Measurements from ENCODE around the gene CAVIN4. TPM values are rescaled to one million over a fixed set of nuclear protein-coding genes. Genes with fewer than 3 reads are reported as not detected.

Gene CAVIN4
- total and polyA plus RNA-seq, 2 donors (not counting 3 experiments of a cell fraction or from before 2014, with no cell fraction given) = 0.61 to 3.1 TPM

DNA sequence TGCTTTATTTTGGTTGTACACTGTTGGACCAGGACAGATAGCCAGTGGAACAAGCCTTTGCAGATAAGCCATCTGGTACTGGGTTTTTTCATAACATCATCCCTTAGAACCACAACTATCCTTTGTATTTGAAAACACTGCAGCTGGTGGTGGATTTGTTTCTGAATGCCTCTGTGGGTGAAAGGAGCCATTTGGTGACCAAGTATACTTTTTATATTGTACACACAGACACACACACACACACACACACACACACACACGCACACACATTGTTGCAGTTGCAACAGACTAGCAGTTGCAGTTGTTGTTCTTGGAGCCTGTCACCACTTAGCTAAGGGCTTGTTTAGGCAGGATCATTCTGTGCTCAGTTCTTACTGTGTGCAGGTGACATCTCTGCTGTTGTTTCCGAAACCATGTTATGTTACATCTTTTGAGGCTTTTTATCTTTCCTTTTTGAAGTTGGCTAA lies 22.9 kb upstream of the CAVIN4 start:
- no peak for FAIRE-seq

More for the DNA sequence above, 22.9 kb upstream of the CAVIN4 start:
- no peaks in the 10 kb centered on the region for H3K36me3 ChIP-seq (ENCODE audit: control insufficient read depth in 2 of 2, extremely low read depth in 1 of 2, insufficient read depth in 2 of 2, low read length in 2 of 2)
- no peak overlapping the region for H3K27ac ChIP-seq (ENCODE audit: insufficient read depth, low read depth, low read length)
- no peaks in the 10 kb centered on the region for H3K79me2 ChIP-seq (ENCODE audit: control insufficient read depth, insufficient read depth, low read length)
- TF ChIP-seq POLR2A (IDR thresholded peaks at IDR 0.05; ENCODE audit: low read depth, low read length) (no peak), MYC (IDR thresholded peaks at IDR 0.05; ENCODE audit: low read depth, low read length) (no peak), POLR2AphosphoS5 (IDR thresholded peaks at IDR 0.05; ENCODE audit: insufficient read depth, low read depth, low read length) (no peak), JUN (IDR thresholded peaks at IDR 0.05; ENCODE audit: borderline replicate concordance, insufficient read depth, insufficient read length, low read depth) (no peak), FOS (IDR thresholded peaks at IDR 0.05; ENCODE audit: borderline replicate concordance, insufficient read depth, low read length) (no peak), EZH2 (IDR thresholded peaks at IDR 0.05; ENCODE audit: borderline replicate concordance, low read depth, low read length, severe bottlenecking) (no peak), GATA2 (IDR thresholded peaks at IDR 0.05; ENCODE audit: insufficient read depth, insufficient read length, low read depth, low read length) (no peak)
- TF ChIP-seq, protein P1, sequence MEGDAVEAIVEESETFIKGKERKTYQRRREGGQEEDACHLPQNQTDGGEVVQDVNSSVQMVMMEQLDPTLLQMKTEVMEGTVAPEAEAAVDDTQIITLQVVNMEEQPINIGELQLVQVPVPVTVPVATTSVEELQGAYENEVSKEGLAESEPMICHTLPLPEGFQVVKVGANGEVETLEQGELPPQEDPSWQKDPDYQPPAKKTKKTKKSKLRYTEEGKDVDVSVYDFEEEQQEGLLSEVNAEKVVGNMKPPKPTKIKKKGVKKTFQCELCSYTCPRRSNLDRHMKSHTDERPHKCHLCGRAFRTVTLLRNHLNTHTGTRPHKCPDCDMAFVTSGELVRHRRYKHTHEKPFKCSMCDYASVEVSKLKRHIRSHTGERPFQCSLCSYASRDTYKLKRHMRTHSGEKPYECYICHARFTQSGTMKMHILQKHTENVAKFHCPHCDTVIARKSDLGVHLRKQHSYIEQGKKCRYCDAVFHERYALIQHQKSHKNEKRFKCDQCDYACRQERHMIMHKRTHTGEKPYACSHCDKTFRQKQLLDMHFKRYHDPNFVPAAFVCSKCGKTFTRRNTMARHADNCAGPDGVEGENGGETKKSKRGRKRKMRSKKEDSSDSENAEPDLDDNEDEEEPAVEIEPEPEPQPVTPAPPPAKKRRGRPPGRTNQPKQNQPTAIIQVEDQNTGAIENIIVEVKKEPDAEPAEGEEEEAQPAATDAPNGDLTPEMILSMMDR (IDR thresholded peaks at IDR 0.05; ENCODE audit: extremely low read depth in 1 of 2, insufficient read depth in 1 of 2, low read depth in 1 of 2, low read length in 2 of 2) = no peak
- TF ChIP-seq, protein P2, sequence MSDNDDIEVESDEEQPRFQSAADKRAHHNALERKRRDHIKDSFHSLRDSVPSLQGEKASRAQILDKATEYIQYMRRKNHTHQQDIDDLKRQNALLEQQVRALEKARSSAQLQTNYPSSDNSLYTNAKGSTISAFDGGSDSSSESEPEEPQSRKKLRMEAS (IDR thresholded peaks at IDR 0.05; ENCODE audit: insufficient read depth, insufficient read length) = no peak
- DNase-seq (ENCODE audit: low read depth, low spot score) = peak; percentile 14
- H4K20me1 ChIP-seq (replicated peaks; ENCODE audit: control insufficient read depth, extremely low read depth, insufficient read depth, low read length) = no peaks in the 10 kb centered on the region
- H3K4me3 ChIP-seq (replicated peaks in 1 of 3; ENCODE audit: insufficient read depth in 1 of 3, low read depth in 1 of 3, low read length in 3 of 3) = no peak overlapping the region
- H3K4me2 ChIP-seq (ENCODE audit: insufficient read depth, low read length) = no peak overlapping the region
- ChIA-PET POLR2A (no interaction called here), CTCF (interaction anchor here (2.0 kb wide), 1 partner anchor 35 kb away, joined by 4 read pairs; no protein-coding TSS in a partner anchor)
- no TSS peak for BruUV-seq (replicated peaks)
- no peaks in the 10 kb centered on the region for H3K9me3 ChIP-seq (replicated peaks; ENCODE audit: control insufficient read depth, insufficient read depth, low read length)
- H3K4me1 ChIP-seq (ENCODE audit: control insufficient read depth, extremely low read depth, insufficient read depth, low read length) = no peaks in the 10 kb centered on the region
- no peak overlapping the region for H3K9ac ChIP-seq (replicated peaks; ENCODE audit: extremely low read depth, insufficient read depth, low read length)
- H3K9me1 ChIP-seq (replicated peaks; ENCODE audit: control insufficient read depth, extremely low read depth, insufficient read depth, low read length) = no peaks in the 10 kb centered on the region
- no peaks in the 10 kb centered on the region for H3K27me3 ChIP-seq (ENCODE audit: control insufficient read depth in 2 of 2, insufficient read depth in 2 of 2, low read length in 2 of 2)
- dilution Hi-C loops (cut with MboI; ENCODE audit: extremely low pct_ligation_motif_present, low sequenced_read_pairs) = no loop called here
- intact Hi-C loops (cut with micrococcal nuclease) = no loop called here
- no peak overlapping the region for H2AFZ ChIP-seq (ENCODE audit: low read depth, low read length)
